GOT3 (cell line): ENCODE data around the gene MRC1.
"Not testable (repeated sequence)": the region's sequence is repeated elsewhere in the genome, so short reads cannot be mapped to it uniquely, and the experiment has no call there.

Source experiments
- DNase-seq: peaks from one replicate; lab custom pipeline; 2025; ENCODE audit warnings: mixed read lengths; lab: John Stamatoyannopoulos, UW

The MRC1 gene

DNA sequence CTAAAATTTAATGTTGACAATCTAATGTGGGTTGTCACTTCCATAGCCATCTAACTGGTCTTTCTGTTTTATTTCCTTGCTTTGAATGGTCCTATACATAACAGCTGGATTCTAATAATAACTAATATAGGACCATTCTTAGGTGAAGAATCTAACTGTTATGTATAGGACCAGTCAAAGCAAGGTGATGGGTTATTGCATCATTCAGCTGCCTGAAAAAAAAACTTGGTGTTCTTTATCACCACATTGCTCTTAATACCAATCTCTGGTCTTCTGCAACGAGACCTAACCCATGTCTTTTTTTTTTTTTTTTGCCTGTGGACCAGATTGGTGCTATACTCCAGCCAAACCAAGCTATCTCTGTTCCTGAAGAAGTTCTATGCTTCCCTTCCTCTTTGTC is 96.9 kb downstream of the MRC1 start:
- DNase-seq: no peak

DNA sequence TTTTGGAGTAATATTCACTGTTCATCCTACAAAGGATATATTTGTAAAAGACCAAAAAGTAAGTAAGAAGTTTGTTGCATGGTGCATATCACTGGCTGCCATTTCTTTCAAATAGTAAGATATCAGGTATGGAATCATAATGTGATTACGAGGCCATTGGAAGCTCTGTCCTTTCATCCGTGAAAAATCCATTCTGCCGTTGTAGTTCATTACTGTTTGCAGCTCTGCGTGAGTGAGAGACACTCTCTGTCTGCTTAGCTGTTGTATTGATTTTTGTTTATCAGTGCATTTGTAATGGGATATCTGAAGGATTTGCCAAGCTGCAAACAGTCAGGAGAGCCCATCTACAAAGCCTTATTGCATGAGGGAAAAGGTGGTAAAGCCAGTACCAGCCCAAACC is 98.5 kb downstream of the MRC1 start:
- DNase-seq: no peak

DNA sequence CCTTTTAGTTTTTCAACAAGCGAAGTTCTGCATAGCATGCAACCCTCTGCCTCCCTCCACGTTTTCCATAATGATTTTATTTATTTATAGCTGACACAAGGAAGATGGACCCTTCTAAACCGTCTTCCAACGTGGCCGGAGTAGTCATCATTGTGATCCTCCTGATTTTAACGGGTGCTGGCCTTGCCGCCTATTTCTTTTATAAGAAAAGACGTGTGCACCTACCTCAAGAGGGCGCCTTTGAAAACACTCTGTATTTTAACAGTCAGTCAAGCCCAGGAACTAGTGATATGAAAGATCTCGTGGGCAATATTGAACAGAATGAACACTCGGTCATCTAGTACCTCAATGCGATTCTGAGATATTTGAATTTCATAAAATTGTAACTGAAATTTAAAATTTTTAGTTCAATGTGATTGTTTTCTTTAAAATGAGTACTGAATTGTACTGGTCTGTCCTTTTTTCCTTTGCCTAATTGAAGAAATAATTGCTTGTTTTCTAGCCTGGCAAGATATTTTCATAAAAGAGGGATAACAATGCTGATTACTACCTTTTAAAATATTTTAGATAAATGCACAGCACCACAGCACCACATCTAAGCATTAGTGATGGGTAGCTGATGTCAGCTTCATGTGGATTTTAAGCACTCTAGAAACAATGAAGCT is 101.1 kb downstream of the MRC1 start:
- DNase-seq: no peak

DNA sequence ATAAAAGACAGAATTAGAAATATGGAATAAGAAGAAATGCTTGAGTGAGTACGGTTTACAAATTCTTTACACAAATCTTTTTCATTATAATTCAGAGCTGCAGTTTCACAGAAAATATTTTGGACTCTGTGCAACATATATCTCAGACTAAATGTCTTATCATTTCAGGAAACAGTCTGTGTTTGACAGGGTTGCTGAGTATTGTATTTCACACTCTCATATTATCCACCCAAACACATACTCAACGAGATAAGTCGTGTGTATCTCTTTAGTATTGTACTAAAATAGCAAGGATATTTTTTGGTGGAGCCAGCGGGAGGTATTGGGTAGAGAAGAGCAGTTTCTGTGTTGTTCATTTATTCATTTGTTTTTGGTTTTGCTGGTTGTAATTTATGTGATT is 103.6 kb downstream of the MRC1 start:
- no peak for DNase-seq

DNA sequence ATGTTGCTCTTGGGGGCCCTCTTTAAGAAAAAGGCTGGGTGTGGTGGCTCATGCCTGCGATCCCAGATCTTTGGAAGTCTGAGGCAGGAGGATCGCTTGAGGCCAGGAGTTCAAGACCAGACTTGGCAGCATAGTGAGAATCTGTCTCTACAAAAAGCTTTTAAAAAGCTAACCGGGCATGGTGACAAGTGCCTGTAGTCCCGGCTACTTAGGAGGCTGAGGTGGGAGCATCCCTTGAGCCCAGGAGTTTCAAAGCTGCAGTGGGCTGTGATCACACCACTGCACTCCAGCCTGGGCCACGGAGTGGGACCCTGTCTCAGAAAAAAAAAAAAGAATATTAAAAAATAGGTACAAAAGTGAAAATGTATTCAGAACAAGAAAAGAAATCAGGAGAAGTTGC is 104.5 kb downstream of the MRC1 start:
- DNase-seq: no peak

DNA sequence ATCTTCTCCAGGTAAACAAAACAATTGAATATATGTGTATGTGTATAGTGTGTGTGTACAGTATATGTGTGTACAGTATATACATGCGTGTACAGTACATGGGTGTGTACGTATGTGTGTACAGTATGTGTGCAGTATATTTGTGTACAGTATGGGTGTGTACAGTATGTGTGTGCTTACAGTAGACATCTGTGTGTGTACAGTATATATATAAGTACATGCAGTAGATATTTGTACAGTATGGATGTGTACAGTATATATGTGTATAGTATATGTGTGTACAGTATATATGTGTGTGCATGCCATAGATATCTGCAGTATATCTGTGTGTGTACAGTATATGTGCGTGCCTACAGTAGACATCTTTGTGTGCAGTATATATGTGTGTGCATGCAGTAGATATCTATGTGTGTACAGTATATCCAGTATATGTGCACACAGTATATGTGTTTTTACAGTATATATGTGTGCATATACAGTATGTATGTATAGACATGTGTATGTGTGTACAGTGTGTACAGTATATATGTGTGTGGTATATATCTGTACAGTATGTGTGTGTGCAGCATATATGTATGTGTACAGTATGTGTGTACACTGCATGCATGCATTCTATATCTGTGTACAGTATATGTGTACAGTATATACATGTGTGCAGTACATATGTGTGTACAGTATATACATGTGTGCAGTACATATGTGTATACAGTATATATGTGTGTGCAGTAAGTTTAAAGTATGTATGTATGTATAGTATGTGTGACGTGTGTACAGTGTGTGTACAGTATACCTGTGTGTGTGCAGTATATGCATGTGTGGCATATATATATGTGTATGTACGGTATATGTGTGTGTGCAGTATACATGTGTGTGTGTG is 105.3 kb downstream of the MRC1 start:
- DNase-seq: no peak

DNA sequence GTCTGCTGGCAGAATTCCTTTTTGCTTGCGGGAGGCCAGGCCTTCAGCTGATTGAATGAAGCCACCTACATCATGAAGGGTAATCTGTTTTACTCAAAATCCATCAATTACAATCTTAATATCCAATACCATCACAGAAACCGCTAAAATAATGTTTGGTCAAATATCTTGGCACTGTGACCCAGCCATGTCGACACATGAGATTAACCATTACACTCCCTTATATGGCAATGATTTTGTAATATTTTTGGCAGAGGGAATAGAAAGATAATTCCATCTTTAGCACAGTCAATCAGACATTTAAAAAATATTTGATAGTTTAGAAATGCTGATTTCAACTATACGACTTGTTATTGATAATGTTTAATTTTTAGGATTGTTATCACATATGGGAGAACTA is 106.0 kb downstream of the MRC1 start:
- no peak for DNase-seq

DNA sequence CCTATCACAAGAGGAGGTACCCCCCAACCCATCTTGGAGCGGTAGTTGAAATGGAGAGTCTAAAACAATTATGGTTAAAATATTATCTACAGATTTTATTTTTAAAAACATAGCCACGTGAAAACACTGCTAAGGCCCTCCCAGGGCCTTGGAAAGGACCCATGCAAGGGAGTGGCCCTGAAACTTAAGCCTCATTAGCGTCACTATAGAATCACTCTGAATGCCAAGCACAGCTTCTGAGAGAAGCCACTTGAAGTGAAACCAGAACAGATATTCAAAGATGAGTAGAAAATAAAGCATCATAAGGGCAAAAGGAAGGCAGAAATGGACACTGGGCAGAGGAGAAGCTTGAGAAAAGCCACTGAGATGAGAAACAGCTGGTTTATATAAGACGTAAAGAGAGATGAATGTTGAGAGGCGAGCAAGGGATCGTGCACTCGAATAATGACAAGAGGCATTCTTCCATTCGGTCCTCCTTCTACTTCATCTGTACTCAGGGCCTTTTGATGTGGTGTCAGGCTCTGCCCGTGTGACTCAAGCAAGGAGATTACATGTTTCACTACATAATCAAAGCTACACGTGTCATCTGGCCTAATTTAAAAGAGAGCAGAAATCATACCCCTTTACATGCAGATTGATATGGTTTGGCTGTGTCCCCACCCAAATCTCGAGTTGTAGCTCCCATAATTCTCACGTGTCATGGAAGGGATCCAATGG is 109.2 kb downstream of the MRC1 start:
- DNase-seq: no peak

DNA sequence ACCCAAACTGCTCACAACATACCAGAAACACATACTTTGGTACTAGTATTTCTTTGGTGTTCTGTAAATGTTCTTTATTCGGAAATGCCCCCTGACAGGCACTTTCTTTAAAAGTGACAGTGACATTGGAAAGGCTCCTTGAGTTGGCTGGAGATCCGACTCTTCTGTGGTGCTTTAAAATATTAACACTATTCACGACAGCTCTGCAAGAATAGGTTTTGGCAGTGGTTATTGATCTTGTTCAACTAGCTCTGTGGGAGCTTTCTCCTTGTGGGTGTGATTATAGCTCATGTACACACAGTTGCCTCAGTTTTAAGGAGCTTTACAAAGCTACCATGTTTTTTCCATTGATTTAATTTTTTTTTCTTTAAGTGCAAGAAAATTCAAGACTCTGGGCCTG is 112.2 kb downstream of the MRC1 start:
- no peak for DNase-seq

DNA sequence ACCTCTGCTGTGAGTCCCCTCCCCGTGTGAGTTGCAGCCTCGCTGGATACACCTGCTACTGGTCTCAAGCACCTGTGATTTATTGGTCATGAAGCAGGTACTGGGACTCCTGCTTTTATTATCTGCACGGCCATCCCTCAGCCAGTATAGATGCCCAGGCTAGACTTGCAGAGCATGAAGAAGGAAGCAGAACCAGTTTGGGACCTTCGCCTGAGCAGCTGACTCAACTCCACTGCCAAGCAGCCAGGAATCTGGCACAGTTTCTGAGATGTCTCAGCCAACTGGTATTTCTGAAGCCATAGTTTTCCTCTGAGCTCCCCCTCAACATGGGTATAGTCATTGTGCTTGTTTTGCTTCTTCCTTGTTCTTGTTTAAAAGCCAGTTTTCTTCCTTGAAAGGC is 114.6 kb downstream of the MRC1 start:
- no peak for DNase-seq

DNA sequence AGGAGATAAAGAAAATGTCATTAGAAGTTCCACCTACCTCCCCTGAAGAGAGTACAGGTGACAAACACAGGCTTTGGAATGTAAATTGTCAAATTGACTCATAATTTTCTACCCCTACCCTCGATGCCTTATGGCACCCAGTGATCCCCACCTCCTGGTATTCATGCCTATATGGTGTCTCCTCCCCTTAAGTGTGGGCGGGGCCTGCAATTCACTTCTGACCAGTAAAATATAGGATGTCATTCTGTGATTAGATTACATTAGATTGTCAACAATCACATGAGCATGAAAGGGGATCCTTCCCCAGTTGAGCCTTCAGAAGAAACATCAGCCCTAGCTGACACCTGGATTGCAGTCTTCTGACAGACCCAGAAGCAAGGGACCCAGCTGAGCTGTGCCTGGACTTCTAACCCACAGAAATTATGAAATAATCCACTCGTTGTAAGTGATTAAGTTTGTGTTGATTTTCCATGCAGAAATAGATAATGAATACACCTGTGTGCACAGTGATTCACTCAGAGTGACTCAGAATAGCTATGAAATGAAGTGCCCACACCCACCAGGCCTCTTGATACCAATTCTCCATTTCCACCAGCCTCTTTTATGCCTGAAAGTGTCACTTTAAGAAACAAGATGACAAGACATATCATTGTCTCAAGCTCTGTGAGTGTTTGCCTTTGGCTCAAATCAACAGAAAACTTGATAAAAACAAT is 134.0 kb downstream of the MRC1 start:
- no peak for DNase-seq

DNA sequence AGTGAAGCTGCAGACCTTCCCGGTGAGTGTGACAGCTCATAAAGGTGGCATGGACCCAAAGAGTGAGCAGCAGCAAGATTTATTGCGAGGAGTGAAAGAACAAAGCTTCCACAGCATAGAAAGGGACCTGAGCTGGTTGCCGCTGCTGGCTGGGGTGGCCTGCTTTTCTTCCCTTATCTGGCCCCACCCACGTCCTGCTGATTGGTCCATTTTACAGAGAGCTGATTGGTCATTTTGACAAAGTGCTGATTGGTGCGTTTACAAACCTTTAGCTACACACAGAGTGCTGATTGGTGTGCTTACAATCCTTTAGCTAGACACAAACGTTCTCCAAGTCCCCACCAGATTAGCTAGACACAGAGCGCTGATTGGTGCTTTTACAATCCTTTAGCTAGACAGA is 141.1 kb downstream of the MRC1 start:
- DNase-seq: not testable (repeated sequence)

DNA sequence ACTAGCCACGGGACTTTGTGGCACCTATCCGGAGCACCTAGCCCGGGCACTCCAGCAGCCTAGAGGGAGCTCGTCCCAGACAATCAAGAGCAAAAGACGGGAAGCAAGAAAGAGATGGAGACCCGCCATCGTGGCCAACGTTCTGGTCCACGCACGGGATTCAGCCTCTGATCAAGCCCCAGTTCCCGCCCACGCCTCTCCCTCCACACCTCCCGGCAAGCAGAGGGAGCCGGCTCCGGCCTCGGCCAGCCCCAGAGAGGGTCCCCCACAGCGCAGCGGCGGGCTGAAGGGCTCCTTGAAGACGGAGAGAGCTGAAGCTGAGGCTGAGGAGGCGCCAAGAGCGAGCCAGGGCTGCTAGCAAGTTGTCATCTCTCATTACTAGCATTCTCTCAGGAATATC is 141.6 kb downstream of the MRC1 start:
- DNase-seq: no peak

DNA sequence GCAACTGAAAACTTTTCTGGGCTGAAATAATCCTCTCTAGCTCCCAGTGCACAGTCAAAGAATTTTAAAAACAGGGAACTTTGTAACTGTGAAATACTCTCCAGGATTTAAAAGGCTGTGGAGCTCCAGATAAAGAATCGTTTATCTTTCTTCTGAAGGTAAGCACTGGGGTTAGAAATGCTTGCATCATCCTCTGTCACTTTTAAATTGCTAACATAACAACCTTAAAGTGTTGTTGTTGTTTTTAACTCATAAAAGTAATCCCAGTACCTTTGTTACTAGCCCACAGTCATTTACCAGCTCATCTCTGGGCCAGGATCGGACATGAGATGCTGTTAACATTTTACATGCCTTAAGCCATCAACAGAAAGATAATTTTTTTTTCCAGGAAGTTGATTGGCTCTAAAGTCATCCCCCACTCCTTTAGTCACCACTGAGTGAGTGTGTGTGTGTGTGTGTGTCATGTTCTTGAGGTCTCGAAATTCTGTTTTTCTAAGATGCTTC is 142.8 kb downstream of the MRC1 start, which contains the start of gene SLC39A12:
TSS of gene SLC39A12 (plus strand) at position 51 of the 504 bp plus-strand sequence. CDS start 1,359 bp downstream, outside the sequence.
- no peak for DNase-seq

DNA sequence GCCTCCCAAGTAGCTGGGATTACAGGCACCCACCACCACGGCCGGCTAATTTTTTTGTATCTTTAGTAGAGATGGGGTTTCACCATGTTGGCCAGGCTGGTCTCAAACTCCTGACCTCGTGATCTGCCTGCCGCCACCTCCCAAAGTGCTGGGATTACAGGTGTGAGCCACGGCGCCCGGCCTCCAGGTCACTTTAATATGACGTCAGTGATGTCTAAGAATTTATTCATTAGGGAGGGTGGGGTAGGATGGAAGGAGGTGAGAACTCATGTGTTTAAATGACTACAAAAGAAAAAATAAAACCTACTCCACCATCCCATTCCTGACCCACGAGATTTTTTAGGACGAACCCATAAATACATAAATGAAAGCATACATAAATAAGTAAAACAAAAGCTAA is 145.2 kb downstream of the MRC1 start:
- not testable (repeated sequence) for DNase-seq

DNA sequence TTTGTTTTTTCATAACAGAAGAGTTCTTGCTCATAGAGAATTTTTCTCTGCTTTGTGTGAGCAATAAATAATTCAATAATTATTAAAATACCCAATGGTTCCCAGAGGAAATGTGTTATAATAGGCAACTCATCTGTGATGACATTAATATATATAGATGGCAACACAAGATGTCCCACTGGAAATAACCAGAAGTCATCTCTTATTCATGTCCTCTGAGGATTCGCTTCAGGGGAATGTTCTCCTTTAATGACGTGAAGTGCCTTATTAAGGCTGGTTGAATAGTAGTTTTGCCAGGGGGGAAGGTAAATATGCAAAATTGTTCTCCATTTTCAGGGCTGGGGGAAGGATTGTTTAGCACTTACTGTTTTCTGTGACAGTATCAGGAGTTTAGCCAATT is 145.7 kb downstream of the MRC1 start:
- no peak for DNase-seq

DNA sequence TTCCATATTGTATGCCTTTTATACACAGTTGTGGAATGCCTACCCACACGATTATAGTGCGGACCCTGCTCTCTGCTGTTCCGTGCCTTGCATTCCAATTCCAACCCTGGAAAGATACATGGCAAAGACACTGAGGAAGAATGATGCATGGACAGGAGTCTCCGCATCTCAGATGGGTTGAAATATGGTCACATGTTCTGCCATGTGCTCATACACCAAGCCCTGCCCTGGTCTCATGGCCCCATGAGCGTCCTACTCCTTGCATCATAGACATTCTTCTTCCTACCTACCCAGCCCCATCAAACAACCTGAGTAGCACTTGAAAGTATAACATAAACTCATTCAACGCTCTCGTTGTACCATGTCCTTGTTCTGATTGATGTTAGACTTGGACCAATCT is 148.9 kb downstream of the MRC1 start:
- no peak for DNase-seq

DNA sequence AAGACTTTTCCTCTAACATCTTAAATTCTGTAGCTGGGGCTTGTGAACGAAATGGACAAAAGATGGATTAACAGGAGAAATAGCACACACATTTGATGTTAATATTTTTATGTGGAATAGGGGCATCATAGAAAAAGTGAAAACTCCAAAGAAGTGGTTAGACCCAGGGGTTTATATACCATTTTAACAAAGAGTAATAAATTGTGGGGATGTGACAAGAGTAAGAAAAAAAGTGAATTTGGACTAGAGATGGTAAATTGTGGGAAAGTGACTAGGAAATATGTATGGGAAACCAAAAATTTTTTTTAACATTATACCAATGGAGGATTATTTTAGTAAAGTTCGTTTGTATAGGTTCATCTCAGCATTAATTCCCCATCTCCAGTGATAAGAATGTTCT is 150.7 kb downstream of the MRC1 start:
- no peak for DNase-seq
